ENCODE results near the gene P2RX4.
"Not testable (repeated sequence)": the region's sequence is repeated elsewhere in the genome, so short reads cannot be mapped to it uniquely, and the experiment has no call there.

P2RX4 gene

DNA sequence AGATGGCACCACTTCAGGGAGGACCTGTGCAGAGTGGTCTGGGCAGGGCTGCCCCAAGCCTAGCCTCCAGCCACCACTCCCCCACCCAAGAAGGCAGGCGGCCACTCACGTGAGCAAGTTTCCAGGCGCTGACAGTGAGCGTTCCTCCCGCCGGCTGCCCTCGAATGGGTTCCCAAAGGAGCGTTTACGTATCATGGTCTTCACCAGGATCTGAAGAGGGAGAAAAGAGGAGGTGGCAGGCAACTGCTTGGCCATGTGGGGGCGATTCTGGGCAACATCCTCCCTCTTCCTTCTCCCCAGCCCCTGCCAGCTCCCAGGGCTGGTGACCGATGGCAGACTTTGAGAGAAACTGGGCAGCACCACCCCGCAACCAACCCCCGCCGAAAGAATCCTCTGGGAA, 35.1 kb downstream of the P2RX4 start:
- no peak for DNase-seq (ENCODE audit: low read depth)

DNA sequence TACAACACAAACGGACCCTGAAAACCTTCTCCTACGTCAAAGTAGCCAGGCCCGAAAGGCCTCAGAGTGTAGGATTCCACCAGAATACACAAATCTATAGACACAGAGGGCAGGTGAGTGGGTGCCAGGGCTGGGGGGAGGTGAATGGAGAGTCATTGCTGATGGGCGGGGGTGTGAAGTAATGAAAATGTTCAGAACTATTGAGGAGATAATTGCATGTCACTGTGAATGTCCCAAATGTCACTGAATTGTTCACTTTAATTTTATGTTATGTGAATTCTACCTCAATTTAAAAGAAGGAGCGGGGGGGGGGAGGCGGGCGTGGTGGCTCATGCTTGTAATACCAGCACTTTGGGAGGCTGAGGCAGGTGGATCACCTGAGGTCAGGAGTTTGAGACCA, 36.0 kb downstream of the P2RX4 start:
- DNase-seq (ENCODE audit: low read depth), result no peak

DNA sequence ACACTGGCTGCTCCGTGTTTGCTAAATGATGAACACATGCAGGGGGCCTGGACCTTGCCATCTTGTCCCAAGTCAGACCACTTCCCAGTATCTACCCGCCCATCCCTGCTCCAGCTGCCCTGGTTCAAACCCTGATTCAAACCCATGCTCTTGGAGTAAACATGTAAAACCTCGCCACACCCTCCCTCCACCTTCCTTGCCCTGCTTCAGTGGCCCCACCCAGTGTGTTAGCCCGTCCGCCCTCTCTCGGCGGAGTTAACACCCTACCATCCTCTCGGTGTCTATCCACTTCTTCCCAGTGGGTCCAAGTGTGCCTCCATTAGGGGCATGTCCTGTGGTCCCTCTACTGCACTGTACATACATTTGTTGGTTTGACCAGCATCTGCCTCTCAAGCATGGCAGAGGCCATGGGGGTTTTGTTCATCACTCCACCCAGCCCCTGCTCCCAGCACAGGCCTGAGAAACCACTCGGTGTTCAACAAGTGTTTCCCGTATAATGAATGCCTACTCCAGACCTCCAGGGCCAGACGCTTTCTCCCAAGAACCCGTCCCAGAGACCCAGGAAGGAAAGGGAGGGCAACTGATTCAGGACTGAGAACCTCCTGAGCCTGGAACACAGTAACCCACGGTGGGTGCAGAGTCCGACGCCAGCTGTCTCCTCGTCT, 37.1 kb downstream of the P2RX4 start:
- no peak for DNase-seq (ENCODE audit: low read depth)

DNA sequence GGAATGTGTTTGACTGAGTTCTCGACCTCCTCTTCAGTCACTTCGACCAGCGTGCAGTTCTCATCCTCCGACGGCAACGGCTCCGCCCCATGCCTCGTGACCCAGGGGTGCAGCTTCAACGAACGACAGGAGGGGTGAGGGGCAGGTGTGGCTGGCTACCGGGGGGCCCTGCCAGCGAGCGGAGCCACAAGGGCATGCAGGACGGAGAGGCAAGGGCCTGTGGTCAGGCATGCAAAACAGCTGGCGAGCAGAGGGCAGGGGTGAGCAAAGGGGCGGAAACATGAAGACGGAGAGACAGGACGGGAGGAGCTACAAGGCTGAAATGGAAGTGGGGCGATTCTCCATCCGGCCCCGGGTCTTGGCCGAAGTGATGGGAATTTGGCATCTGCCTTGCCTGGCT, 38.7 kb downstream of the P2RX4 start:
- no peak for DNase-seq (ENCODE audit: low read depth)

DNA sequence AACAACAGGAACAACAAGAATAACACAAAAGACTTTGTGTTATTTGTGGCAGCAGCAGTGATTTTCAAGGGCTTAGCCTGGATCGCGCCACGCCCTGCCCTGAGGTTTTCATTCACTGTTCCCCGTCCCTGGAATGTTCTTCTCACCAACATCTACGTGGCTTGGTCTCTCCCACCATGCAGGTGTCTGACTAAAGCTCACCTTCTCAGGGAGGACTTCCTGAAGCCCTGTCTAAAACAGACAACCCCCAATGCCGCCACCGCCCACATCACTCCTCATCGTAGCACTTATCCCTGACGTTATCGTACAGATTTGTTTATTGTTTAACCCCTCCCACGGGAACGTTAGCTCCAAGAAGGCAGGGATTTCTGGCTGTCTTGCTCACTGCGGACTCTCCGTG, 40.4 kb downstream of the P2RX4 start:
- no peak for DNase-seq (ENCODE audit: low read depth)

DNA sequence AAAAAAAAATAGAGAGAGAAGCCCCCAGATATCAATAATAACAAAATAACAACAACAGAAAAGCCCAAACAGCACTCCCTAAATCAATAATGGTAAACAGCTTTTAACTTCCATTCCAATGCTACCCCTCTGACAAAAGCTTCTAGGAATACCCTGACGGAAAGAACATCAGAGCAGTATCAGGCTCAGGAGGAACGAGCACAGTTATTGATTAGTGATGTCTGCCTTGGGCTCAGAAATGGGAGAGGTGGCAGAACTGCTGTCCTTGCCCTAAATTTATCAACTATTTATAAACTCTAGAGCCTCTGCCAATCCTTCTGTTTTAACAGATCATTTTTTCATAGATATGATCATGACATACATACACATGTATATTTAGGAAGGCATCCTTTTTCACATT, 41.9 kb downstream of the P2RX4 start:
- no peak for DNase-seq (ENCODE audit: low read depth)

DNA sequence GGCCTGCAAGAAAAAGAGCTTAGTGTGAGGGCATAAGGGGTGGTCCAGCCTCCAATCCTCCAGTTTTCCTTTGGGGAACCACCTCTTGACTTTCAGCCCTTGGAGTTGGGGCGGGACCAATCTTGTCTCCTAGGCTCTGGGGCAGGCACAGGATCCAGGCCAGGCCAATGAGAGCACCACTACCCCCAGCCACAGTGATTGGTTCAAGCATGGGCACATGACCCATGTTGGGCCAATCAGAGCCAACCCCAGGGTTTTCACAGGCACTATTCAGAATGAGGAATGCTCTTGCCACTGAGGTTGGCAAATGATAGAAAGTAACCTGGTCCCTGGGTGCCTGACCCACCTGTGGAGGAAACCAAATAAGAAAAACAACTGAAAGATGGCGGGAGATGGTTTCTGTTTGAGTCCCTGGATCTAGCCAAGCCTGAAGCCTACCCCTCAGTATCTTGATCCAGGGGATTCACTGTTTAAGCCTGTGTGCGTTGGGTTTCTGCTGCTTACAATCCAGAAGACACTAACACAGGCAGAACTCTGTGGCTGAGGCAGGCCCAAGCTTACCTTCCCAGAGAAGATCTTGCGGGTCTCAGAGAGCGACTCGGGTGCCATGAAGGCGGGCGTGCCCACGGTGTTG, 42.9 kb downstream of the P2RX4 start:
- no peak for DNase-seq (ENCODE audit: low read depth)

DNA sequence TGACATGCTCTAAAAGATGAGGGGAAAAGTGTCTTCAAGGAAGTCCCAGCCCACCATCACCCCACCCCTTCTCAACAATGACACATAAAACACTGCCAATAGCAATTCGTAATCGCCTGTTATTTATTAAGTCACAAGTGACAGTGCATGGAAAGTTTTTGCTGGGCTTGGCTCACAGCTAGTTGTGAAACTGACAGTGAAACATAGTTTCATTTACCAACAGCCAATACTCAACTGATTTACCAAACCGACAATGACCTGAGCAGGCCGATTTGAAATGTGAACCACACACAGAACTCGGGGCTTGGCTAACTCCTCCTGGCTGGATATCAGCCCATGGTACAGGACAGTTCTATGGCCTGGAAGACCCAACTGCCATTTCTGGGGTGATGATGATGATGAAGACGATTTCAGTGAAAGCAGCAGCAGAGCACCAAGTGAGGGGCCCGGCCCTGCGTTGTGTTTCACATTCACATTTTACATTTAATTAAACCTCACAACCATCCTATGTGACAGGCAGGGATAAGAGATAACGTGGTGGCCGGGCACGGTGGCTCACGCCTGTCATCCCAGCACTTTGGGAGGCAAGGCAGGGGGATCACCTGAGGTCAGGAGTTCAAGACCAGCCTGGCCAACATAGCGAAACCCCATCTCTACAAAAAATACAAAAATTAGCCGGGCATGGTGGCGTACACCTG, 43.9 kb downstream of the P2RX4 start:
- DNase-seq (ENCODE audit: low read depth), result no peak

DNA sequence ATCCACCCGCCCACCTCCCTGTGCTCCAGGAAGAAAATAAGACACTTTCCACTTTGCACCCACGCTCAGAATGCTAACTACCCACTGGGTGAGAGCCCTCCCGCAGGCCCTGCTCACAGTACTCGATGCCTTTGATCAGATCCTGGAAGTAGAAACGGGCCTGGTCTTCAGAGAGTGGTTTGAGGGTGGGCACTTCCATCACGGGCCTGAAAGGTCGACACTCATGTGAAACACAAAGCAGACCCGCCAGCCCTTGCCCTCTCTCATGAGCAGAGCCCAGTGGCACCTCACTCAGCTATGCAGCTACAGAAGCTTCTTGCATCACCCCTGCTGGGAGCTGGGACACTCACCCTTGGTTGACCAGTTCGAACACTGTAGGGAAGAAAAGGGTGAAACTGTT, 45.5 kb downstream of the P2RX4 start:
- no peak for DNase-seq (ENCODE audit: low read depth)

DNA sequence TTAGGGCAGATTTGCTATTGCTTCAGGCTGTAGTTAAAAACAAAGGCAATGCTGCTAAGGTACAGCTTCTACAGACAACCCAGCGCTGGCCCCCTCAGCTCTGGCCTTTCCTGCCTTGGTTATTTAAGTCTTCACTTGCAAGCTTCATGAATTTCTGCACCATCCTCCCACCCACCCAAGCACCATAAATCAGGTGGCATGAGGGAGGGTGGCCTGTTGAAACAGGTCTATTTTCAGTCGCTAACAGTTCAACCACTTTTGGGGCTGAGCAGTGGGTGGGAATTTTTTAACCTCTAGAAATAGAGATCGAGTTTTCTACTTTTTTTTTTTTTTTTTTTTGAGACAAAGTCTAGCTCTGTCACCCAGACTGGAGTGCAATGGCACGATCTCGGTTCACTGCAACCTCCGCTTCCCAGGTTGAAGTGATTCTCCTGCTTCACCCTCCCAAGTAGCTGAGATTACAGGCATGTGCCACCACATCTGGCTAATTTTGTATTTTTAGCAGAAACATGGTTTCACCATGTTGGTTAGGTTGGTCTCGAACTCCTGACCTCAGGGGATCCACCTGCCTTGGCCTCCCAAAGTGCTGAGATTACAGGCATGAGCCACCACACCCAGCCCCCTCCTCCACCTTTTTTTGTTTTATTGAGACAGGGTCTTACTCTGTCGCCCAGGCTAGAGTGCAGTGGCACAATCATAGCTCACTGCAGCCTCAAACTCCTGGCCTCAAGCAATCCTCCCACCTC, 47.9 kb downstream of the P2RX4 start:
- DNase-seq (ENCODE audit: low read depth), result not testable (repeated sequence)

DNA sequence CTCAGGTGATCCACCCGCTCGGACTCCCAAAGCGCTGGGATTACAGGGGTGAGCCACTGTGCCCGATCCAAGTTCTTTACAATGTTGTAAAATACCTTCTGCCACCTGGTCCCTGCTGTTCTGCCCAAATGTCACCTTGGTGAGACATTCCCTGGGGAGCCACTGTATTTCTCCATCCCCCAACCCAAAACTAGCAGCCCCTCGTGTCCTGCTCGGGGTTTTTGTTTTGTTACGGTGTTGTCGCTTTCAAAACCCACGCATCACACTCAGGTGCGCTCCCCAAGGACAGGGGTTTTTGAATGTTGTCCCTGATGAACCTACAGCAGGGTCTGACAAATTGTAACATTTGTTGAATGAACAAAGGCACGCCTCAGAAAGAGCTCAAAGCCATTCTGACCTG, 49.1 kb downstream of the P2RX4 start:
- no peak for DNase-seq (ENCODE audit: low read depth)

DNA sequence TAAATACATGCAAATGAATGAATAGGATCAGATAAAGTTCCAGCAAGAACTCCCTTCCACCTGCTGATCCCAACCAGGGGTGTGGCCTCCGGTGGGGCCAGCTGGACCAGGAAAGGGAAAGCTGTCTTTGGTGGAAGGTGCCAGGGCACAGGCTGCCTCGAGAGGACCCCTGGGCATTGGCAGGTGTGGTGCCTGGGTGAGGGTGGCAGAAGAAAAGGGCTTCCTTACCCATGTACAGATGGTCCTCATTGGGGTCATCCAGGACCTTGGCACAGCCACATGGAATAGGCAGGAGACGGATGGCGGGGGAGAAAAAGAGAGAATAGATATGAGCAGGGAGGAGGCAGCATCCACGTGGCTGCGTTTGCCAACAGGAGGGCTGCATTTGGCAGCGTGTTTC, 50.2 kb downstream of the P2RX4 start:
- no peak for DNase-seq (ENCODE audit: low read depth)

DNA sequence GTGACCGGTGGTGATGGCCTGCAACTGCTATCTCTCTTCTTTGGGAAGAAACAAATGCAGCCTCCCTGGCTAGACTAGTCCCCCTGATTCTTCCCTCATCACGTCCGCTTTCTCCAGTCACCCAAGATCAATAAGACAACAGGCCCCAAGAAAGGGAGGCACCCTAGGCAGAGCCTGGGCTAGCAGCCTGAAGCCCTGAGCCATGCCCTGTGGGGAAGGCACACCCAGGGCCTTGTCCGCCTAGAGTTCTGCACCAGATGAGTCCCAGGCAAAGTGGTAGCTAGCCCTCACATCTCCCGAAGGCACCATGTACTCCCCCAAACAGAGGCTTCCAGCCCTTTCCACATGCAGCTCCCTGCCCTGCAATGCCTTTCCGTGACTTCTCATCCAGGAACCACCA, 51.5 kb downstream of the P2RX4 start:
- no peak for DNase-seq (ENCODE audit: low read depth)

DNA sequence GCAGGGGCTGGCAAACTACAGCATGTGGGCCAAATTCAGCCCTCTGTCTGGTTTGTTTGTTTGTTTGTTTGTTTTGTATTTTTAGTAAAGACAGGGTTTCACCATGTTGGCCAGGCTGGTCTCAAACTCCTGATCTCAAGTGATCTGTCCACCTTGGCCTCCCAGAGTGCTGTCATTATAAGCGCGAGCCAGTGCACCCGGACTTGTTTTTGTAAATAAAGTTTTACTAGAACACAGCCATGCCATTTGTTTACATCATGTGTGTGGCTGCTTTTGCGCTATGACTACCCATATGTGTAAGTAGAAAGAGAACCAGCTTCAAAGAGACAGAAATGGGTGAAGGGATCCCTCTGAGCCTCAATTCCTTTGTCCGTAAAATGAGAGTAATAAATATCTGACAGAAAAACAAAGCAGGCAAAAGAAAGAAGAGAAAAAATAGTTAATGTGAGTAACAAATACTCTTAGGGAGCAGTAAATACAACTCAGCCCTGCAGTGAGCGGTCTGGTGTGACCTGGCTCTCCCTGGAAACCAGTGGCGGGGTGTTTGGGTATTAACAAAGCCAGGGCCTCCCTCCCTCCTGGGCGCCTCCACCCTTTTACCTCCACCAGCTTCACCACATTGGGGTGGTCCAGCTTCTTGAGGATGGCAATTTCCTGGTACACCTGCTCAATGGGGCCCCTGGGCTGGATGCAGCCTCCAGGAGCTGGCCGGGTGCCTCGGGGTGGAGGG, 53.4 kb downstream of the P2RX4 start:
- no peak for DNase-seq (ENCODE audit: low read depth)

DNA sequence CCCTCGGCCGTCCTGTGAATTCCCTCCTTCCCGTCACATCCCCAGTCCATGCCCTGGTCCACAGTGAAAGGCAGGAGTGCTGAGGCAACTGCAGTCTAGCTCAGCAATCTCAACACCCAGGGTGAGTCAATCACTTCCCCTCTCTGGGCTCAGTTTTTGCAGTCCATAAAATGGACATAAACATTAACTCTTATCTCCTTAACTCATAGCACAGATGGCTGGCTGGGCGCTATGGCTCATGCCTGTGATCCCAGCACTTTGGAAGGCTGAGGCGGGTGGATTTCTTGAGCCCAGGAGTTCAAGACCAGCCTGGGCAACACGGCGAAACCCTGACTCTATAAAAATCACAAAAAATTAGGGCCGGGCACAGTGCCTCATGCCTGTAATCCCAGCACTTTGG, 54.2 kb downstream of the P2RX4 start:
- no peak for DNase-seq (ENCODE audit: low read depth)

DNA sequence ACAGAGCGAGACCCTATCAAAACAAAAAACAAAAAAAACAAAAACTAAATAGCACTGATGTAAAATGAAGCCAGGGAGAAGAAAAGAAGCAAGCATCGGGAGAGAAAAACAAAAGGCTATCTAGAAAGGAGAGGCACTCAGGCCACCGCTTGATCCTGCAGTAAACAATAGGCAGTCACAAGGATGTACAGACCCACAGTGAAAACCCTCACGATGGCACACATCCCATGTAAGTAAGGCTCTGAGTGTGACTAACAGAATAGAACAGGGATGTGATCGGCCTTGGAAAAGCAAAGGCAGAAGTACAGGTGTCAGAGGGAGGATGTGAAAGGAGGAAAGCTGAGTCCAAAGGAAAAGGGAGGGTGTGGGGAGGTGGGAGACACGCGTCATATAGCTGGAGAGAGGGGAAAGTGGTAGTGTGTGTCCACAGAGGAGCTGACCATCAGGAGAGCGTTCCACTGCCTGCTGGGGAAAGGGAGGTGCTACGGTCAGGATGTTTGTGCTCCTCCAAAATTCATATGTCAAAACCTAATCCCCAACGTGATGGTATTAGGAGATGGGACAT, 55.1 kb downstream of the P2RX4 start:
- no peak for DNase-seq (ENCODE audit: low read depth)

DNA sequence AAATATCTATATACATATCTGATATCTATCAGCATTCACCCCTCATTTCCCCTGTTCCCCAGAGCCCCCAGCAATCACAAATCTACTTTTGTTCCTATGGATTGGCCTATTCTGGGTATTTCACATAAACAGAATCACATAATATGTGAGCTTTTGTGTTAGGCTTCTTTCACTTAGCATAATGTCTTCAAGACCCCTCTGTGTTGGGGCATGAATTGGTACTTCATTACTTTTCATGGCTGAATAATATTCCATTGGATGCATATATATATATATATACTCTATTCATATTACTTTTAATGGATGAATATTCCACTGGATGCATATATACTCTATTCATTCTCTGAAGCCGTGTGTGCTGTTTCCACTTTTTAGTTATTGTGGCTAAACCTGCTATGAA, 57.9 kb downstream of the P2RX4 start:
- no peak for DNase-seq (ENCODE audit: low read depth)

DNA sequence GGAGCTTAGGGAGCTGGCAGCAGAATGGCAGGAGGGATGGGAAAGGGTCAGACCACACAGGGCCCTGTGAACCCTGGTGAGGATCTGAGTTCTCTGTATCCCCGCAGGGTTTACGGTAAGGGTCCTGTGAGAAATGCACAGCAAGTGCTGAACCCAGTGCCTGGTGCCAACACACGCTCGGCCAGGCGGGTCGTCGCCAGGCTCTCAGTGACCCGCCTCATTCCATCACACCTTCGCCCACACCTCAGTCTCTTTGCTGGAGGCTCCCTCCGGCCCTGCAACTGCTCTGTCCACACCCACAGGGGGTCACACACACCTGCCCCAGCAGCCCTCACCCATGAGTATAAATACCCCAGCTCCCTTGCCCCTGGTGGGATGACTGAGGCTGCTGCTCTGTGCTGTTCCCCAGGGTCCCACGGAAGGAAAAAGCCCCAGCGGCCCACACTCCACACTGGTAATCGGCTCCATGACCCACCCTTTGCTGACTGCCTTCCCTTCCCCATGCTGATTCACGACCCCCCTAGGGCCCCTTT, 63.5 kb downstream of the P2RX4 start:
- no peak for DNase-seq (ENCODE audit: low read depth)

DNA sequence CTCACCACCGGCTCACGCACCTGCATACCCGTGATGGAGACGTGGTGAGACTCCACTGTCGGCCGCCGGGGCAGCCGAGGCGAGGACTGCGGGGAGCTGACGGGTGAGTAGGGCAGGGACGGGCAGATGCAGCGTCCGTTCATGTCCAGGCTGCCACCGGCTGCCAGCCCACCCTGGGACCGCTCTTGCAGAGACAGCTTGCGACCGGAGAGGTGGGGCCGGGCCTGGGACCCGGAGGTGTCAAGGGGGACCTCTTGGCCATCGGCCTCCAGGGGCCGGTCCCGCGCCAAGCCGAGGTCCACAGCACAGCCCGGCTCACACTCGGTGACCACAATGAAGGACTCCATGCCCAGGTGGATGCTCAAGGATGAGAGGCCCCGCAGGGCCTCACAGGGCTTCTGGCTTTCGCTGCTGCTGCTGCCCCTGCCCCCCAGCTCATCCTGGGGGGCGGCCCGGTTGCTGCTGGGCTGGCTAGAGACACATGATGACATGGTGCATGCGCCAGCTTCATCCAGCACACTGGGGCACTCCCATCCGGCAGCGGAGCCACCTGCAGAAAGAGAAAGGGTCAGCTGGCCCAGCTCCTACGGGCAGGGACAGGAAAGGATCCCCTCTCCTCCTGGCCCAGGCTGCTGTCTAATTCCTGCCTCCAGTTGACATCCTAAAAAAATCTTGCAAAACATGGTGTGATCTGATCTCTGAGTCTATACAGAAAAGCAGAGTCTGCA, 64.3 kb downstream of the P2RX4 start:
- DNase-seq (ENCODE audit: low read depth), result no peak

DNA sequence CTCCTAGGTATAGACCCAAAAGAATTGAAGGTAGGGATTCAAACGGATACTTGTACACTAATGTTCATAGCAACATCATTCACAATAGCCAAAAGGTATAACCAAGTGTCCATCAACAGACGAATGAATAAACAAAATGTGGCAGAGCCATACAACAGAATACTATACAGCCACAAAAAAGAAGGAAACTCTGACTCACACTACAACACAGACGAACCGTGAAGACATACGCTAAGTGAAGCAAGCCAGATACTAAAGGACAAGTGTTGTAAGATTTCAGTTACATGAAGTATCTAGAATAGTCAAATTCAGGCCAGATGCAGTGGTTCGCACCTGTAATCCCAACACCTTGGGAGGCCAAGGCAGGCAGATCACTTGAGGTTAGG, 67.4 kb downstream of the P2RX4 start:
- DNase-seq (ENCODE audit: low read depth), result no peak

All from activated T-cell treated with anti-CD3 and anti-CD28 coated beads for 48 hours (primary cell).